Measurements from ENCODE around the gene DNAJB6. TPM values are rescaled to one million over a fixed set of nuclear protein-coding genes. Genes with fewer than 3 reads are reported as not detected.
"Not testable (repeated sequence)": the region's sequence is repeated elsewhere in the genome, so short reads cannot be mapped to it uniquely, and the experiment has no call there.

DNAJB6 gene
- total RNA-seq, 2 experiments from 2014 or later: 67.8 to 80.6 TPM

DNA sequence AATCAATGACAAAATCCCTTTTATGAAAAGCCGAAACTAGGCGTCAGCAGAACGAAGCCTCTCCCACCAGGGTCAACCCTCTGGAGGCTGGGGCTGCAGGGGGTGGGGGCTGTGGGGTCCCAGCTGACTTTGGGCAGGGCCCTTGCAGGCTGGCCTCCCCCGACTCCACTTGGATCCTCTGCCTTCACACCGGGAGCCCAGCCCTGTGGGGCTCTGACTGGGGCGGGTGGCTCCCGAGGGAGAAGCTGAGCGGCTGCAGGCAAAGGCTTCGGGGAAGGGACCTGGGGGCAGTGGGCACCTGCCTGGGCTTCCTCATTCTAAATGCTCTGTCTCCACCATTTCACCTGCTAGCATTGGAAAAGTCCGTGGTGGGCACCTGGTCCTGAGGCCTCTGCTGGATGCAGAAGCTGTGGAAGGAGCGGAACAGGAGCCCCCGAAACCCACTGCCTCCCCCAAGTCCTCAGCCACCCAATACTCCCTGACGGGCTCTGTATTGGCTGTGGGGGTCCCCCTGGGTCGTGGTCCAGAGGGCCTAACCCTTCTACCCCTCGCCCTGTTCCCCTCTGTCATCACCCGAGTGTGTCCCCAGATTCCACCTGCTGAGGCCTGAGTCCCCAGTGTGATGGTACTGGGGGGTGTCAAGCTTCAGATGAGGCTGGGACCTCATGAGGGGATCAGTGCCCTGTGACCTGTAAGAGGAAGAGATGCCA lies 108.6 kb downstream of the DNAJB6 start:
- TF ChIP-seq, protein P1, sequence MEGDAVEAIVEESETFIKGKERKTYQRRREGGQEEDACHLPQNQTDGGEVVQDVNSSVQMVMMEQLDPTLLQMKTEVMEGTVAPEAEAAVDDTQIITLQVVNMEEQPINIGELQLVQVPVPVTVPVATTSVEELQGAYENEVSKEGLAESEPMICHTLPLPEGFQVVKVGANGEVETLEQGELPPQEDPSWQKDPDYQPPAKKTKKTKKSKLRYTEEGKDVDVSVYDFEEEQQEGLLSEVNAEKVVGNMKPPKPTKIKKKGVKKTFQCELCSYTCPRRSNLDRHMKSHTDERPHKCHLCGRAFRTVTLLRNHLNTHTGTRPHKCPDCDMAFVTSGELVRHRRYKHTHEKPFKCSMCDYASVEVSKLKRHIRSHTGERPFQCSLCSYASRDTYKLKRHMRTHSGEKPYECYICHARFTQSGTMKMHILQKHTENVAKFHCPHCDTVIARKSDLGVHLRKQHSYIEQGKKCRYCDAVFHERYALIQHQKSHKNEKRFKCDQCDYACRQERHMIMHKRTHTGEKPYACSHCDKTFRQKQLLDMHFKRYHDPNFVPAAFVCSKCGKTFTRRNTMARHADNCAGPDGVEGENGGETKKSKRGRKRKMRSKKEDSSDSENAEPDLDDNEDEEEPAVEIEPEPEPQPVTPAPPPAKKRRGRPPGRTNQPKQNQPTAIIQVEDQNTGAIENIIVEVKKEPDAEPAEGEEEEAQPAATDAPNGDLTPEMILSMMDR (IDR thresholded peaks at IDR 0.05): no peak
- Mint-ChIP-seq H3K4me1 (ENCODE audit: low read depth) (no peaks in the 10 kb centered on the region), H3K27me3 (no peaks in the 10 kb centered on the region), H3K27ac (no peak overlapping the region), H3K9me3 (no peaks in the 10 kb centered on the region), H3K4me3 (no peak overlapping the region), H3K36me3 (ENCODE audit: low read depth) (no peaks in the 10 kb centered on the region)
- no peak for ATAC-seq
- ChIA-PET POLR2A (no interaction called here), CTCF (no interaction called here)
- intact Hi-C loops (cut with micrococcal nuclease): no loop called here
- DNase-seq: no peak

DNA sequence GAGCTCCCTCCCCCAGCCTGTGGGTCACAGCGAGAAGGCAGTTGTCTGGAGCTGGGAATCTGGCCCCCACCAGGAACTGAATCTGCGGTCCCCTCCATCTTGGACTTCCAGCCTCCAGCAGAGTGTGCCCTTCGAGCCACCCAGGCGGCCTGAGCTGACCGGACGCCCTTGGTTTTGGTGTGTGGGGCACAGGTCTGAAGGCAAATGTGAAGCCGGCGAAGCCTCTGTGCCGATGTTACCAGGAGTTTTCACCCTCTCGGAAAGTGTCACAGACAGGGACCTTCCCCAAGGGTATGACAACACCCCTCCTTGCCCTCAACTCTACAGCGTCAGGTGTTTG lies 109.1 kb downstream of the DNAJB6 start:
- Mint-ChIP-seq H3K4me3 (no peak overlapping the region), H3K36me3 (ENCODE audit: low read depth) (no peaks in the 10 kb centered on the region), H3K27ac (no peak overlapping the region), H3K27me3 (no peaks in the 10 kb centered on the region), H3K9me3 (no peaks in the 10 kb centered on the region), H3K4me1 (ENCODE audit: low read depth) (no peaks in the 10 kb centered on the region)
- ChIA-PET CTCF (no interaction called here), POLR2A (no interaction called here)
- TF ChIP-seq, protein P1 (IDR thresholded peaks at IDR 0.05): no peak
- DNase-seq (no peak), ATAC-seq (no peak)
- intact Hi-C loops (cut with micrococcal nuclease): no loop called here

DNA sequence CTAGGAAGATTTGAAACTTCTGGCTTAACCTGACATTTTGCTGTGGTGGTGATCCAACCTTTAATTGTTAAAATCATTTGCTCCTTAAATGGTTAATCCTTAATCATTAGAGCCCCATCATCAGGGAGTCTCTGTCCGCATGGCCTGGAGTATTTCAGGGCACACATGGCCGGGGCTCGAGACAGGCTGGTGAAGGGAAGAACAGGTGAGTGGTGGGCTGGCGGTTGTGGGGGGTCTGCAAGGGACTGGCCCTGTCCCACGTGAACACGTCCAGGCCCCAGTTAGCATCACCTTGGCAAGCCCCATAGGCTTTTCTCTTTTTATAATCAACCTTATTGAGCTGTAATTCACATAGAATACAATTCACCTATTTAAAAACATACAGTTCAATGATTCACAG lies 109.5 kb downstream of the DNAJB6 start:
- POLR2A ChIA-PET: no interaction called here
- no peak for DNase-seq
- TF ChIP-seq, protein P1 (IDR thresholded peaks at IDR 0.05): no peak

DNA sequence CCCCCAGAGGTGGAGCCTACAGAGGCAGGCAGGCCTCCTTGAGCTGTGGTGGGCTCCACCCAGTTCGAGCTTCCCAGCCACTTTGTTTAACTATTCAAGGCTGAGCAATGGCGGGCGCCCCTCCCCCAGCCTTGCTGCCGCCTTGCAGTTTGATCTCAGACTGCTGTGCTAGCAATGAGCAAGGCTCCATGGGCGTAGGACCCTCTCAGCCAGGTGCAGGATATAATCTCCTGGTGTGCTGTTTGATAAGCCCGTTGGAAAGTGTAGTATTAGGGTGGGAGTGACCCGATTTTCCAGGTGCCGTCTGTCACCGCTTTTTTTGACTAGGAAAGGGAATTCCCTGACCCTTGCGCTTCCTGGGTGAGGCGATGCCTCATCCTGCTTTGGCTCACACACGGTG lies 117.2 kb downstream of the DNAJB6 start:
- DNase-seq; H3K4me3 Mint-ChIP-seq; H3K27me3 Mint-ChIP-seq; H3K36me3 Mint-ChIP-seq (ENCODE audit: low read depth); H3K4me1 Mint-ChIP-seq (ENCODE audit: low read depth); H3K27ac Mint-ChIP-seq; intact Hi-C loops (cut with micrococcal nuclease); H3K9me3 Mint-ChIP-seq; POLR2A ChIA-PET; CTCF ChIA-PET; ATAC-seq: not testable (repeated sequence)

More for the DNA sequence above, 109.5 kb downstream of the DNAJB6 start:
- H3K27ac Mint-ChIP-seq: no peak overlapping the region
- H3K4me3 Mint-ChIP-seq: no peak overlapping the region
- ATAC-seq: no peak
- no peaks in the 10 kb centered on the region for H3K9me3 Mint-ChIP-seq
- no peaks in the 10 kb centered on the region for H3K27me3 Mint-ChIP-seq
- H3K36me3 Mint-ChIP-seq (ENCODE audit: low read depth): no peaks in the 10 kb centered on the region
- no peaks in the 10 kb centered on the region for H3K4me1 Mint-ChIP-seq (ENCODE audit: low read depth)
- intact Hi-C loops (cut with micrococcal nuclease): no loop called here
- CTCF ChIA-PET: no interaction called here

DNA sequence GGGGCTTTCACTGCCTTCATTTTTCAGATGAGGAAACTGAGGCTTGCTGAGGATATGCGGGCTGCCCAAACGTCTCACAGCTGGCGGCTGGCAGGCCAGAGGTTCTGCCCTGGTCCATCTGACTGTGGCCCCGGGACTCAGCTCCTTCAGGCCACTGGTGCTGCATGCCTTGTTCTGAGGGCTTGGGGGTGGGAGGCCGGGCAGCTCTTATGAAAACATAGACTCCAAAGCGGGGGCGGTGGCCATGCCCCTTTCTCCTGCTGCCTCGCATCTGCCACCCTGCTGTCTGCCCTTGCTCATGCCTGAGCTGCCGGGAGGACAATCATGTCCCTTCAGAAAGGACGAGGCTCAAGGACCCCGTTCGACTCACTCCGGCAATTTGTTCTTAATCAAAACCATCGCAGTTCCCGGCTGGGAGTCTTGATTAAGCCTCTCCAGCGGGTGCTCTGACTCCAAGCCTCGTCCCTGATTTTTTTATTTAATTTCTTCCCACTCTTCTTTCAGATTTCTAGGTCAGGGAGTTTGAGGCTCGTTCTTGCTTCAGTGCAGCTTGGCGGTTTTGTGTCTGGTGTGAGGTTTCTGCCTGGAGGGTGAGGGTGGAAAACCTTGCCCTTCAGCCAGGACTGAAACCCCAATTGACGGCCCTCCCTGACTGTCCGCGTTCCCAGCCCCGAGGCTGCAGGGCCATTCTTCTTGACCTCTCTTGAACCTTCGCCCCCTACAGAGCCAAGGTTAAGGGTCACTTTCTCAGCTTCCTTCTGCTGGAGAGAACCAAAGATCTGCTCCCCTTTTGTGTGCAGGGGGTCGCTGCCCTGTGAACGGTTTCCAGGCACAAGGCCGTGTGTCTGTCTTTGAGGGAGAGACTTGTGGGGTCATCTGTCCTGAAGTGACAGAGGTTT lies 120.8 kb downstream of the DNAJB6 start:
- POLR2A ChIA-PET: interaction anchor here (1.1 kb wide), 1 partner anchor 16 kb away, joined by 3 read pairs; no protein-coding TSS in a partner anchor
- H3K4me1 Mint-ChIP-seq (ENCODE audit: low read depth): peaks cover 2% of the 10 kb centered on the region
- no peak overlapping the region for H3K4me3 Mint-ChIP-seq
- ATAC-seq (no peak), DNase-seq (no peak)
- intact Hi-C loops (cut with micrococcal nuclease): no loop called here
- CTCF ChIA-PET: no interaction called here
- no peaks in the 10 kb centered on the region for H3K9me3 Mint-ChIP-seq
- TF ChIP-seq, protein P1 (IDR thresholded peaks at IDR 0.05): no peak
- H3K36me3 Mint-ChIP-seq (ENCODE audit: low read depth): no peaks in the 10 kb centered on the region
- no peak overlapping the region for H3K27ac Mint-ChIP-seq
- H3K27me3 Mint-ChIP-seq: no peaks in the 10 kb centered on the region
